A549 (cell line): ENCODE measurements around the gene FDXACB1. TPM values are rescaled to one million over a fixed set of nuclear protein-coding genes. Genes with fewer than 3 reads are reported as not detected.

Source experiments
- ATAC-seq, 2 experiments: fragments of 200-7000 bp in 1 of 2; fragments of >200 bp in 1 of 2; cut with Nextera tagmentation in 1 of 2; cut with Tn5 transposase in 1 of 2; 3 replicates each; pipeline versions ENCODE4 v1.8.0 to v1.9.1; 2018 to 2020; ENCODE audit warnings: mild to moderate bottlenecking in 1 of 2, moderate library complexity in 1 of 2
- CTCF ChIA-PET: fragments of 300-600 bp; sonication (Branson Sonifier 250); formaldehyde crosslinking; extraction: SDS; loops from one replicate; lab custom pipeline; 2021; ENCODE audit warnings: antibody characterized with exemption, inconsistent platforms; lab: Yijun Ruan, JAX
- POLR2A ChIA-PET: fragments of 350-600 bp; formaldehyde crosslinking; extraction: SDS; loops from one replicate; lab custom pipeline; 2021; ENCODE audit warnings: antibody characterized with exemption, inconsistent platforms; lab: Yijun Ruan, JAX
- DNase-seq, 2 experiments: peaks; one replicate each; pipeline versions ENCODE4 v3.0.0 to v3.0.0-alpha.2; 2011 to 2016; ENCODE audit warnings: low read depth in 1 of 2, low spot score in 1 of 2
- FAIRE-seq: peaks from 2 replicates; lab custom pipeline; 2011; peaks lifted over from hg19 to GRCh38; lab: Jason Lieb, UNC
- H3K27ac ChIP-seq, 2 experiments: fragments of >200 bp; sonication (Bioruptor Twin); formaldehyde crosslinking; 3 replicates each; pipeline ENCODE4 v1.5.1; 2016 to 2017
- H3K4me1 ChIP-seq: fragments of >200 bp; sonication (Bioruptor Twin); formaldehyde crosslinking; 3 replicates; pipeline ENCODE4 v1.6.1; 2016
- H3K4me2 ChIP-seq: fragments of >200 bp; sonication (Bioruptor Twin); formaldehyde crosslinking; 3 replicates; pipeline ENCODE4 v1.6.1; 2016
- H3K4me3 ChIP-seq: fragments of >200 bp; sonication (Bioruptor Twin); formaldehyde crosslinking; 3 replicates; pipeline ENCODE4 v1.5.1; 2016
- H3K9me3 ChIP-seq: fragments of >200 bp; sonication (Bioruptor Twin); formaldehyde crosslinking; 3 replicates; pipeline ENCODE4 v1.6.1; 2016
- ATOH8 ChIP-seq: fragments of 250-450 bp; sonication (Bioruptor Pico); IDR thresholded peaks from 2 replicates; pipeline ENCODE4 v1.5.0; 2020; ENCODE audit warnings: low read depth, mild to moderate bottlenecking, moderate library complexity
- ELK1 ChIP-seq: fragments of 150-350 bp; IDR thresholded peaks from 2 replicates; pipeline ENCODE4 v1.6.1; 2014; ENCODE audit warnings: low read depth, mild to moderate bottlenecking, low read length
- EP300 ChIP-seq, 2 experiments: fragments of >200 bp; sonication (Bioruptor Twin); formaldehyde crosslinking; IDR thresholded peaks; 2 replicates in 1 of 2; 3 replicates in 1 of 2; pipeline ENCODE4 v1.6.1; 2016 to 2017
- FOSL2 ChIP-seq, 2 experiments: fragments of 450-650 bp in 1 of 2; fragments of >200 bp in 1 of 2; sonication (Bioruptor Twin) in 1 of 2; formaldehyde crosslinking; IDR thresholded peaks; 2 replicates each; pipeline versions ENCODE4 v1.5.0 to v1.6.1; 2016 to 2020; ENCODE audit warnings: mild to moderate bottlenecking in 1 of 2, moderate library complexity in 1 of 2
- HDAC2 ChIP-seq: fragments of 200-600 bp; sonication (generic); IDR thresholded peaks from 2 replicates; pipeline ENCODE4 v1.6.1; 2016
- HES2 ChIP-seq: fragments of >200 bp; sonication (Bioruptor Twin); formaldehyde crosslinking; IDR thresholded peaks from 2 replicates; pipeline ENCODE4 v1.6.1; 2016
- HMGXB4 ChIP-seq: fragments of 250-450 bp; sonication (Bioruptor Pico); IDR thresholded peaks from 2 replicates; pipeline ENCODE4 v1.5.0; 2021; ENCODE audit warnings: mild to moderate bottlenecking, moderate library complexity, borderline replicate concordance
- HOXB13 ChIP-seq: fragments of 250-450 bp; sonication (Bioruptor Pico); IDR thresholded peaks from 2 replicates; pipeline ENCODE4 v1.5.0; 2020; ENCODE audit warnings: low read depth, mild to moderate bottlenecking, moderate library complexity
- MAX ChIP-seq: IDR thresholded peaks from 2 replicates; pipeline ENCODE4 v1.6.1; 2012
- MYC ChIP-seq: IDR thresholded peaks from 2 replicates; pipeline ENCODE4 v1.6.1; 2012; ENCODE audit warnings: mild to moderate bottlenecking, inconsistent platforms, low read length, improper control_type of control experiment, borderline replicate concordance
- PBX3 ChIP-seq: IDR thresholded peaks from 2 replicates; pipeline ENCODE4 v1.6.1; 2012
- POLR2AphosphoS2 ChIP-seq: conservative IDR thresholded peaks from 2 replicates; pipeline ENCODE4 v1.6.1; 2012; ENCODE audit warnings: low read length, improper control_type of control experiment, inconsistent platforms
- SMC3 ChIP-seq: fragments of >200 bp; sonication (Bioruptor Twin); formaldehyde crosslinking; IDR thresholded peaks from 3 replicates; pipeline ENCODE4 v1.6.1; 2018; ENCODE audit warnings: inconsistent platforms
- SREBF2 ChIP-seq: fragments of 450-650 bp; IDR thresholded peaks from 2 replicates; pipeline ENCODE4 v1.6.1; 2014; ENCODE audit warnings: mild to moderate bottlenecking, moderate library complexity
- ZC3H11A ChIP-seq: fragments of 450-650 bp; IDR thresholded peaks from 2 replicates; pipeline ENCODE4 v1.6.1; 2014; ENCODE audit warnings: antibody characterized with exemption, mild to moderate bottlenecking
- ZNF302 ChIP-seq: fragments of 250-450 bp; sonication (Bioruptor Pico); IDR thresholded peaks from 2 replicates; pipeline ENCODE4 v1.9.0; 2021; ENCODE audit warnings: inconsistent platforms, mild to moderate bottlenecking, moderate library complexity
- ZSCAN20 ChIP-seq: fragments of 250-450 bp; sonication (Bioruptor Pico); IDR thresholded peaks from 2 replicates; pipeline ENCODE4 v1.8.0; 2022; ENCODE audit warnings: mild to moderate bottlenecking, moderate library complexity
- WGBS: methylation state at CpG from one replicate; pipeline ENCODE4 v1.1.6; 2017; ENCODE audit errors: missing lambda C conversion rate; 5-methylcytosine and 5-hydroxymethylcytosine counted together
- polyA plus RNA-seq, 4 experiments: library from polyadenylated mRNA; depleted of rRNA in 3 of 4; stranded (reverse); fragments of >200 nt; fragmentation: RNase III in 1 of 4; extraction: RNeasy Plus Mini Kit Qiagen cat#74134 plus additional on column Dnase treatment in 1 of 4; gene quantifications; 2 replicates in 3 of 4; 3 replicates in 1 of 4; pipeline ENCODE4 v1.2.3, GENCODE V29; 2011 to 2017

The FDXACB1 gene
- polyA plus RNA-seq, 2 of the 4 experiments (the other 2 are of a cell fraction), result 1.9 to 2.4 TPM

- H3K4me3 ChIP-seq, result no peak overlapping the region
- no peak for FAIRE-seq
- TF ChIP-seq MYC, result no peak
- no peak for TF ChIP-seq ZSCAN20 (CRISPR knock-in tag)
- TF ChIP-seq FOSL2 (IDR thresholded peaks at IDR 0.05), result no peak
- TF ChIP-seq FOSL2 (CRISPR knock-in tag; IDR thresholded peaks at IDR 0.05), result no peak
- no peak for TF ChIP-seq POLR2AphosphoS2
- no peak for TF ChIP-seq ZNF302
- no peak for TF ChIP-seq ATOH8
- no peak for TF ChIP-seq HES2
- no peak for TF ChIP-seq HMGXB4 (CRISPR knock-in tag)
- TF ChIP-seq, all 56 proteins: peak for 0
- no peaks in the 10 kb centered on the region for H3K9me3 ChIP-seq
- H3K4me1 ChIP-seq, result no peaks in the 10 kb centered on the region; the same call in 2 of the 3 replicates
- no peak for ATAC-seq
- H3K4me2 ChIP-seq, result no peak overlapping the region
- H3K27ac ChIP-seq, result no peak overlapping the region
- CTCF ChIA-PET, result interaction anchor here (1.7 to 2.3 kb wide), 2 partner anchors 63 to 238 kb away, joined by 4 to 12 read pairs; partner anchors contain the start of gene SIK2
- POLR2A ChIA-PET, result no interaction called here
- 83% methylated on average over 1 of the region's 1 CpG for WGBS
- DNase-seq, result no peak
Observed at GRCh38 chr11:111840143-111840542, 38.8 kb downstream of the FDXACB1 start.

- no peaks in the 10 kb centered on the region for H3K9me3 ChIP-seq
- no peak for FAIRE-seq
- ATAC-seq, result no peak
- ChIA-PET CTCF (interaction anchor here (0.9 kb wide), 1 partner anchor 14 kb away, joined by 3 read pairs; no protein-coding TSS in a partner anchor), POLR2A (no interaction called here)
- no peak for DNase-seq
- H3K27ac ChIP-seq, result no peak overlapping the region
- 90% methylated on average over 5 of the region's 5 CpGs for WGBS
- no peak overlapping the region for H3K4me3 ChIP-seq
- no peaks in the 10 kb centered on the region; the same call in 2 of the 3 replicates for H3K4me1 ChIP-seq
- no peak for TF ChIP-seq HES2
- TF ChIP-seq MAX, result no peak
- TF ChIP-seq PBX3, result no peak
- TF ChIP-seq ELK1, result no peak
- no peak for TF ChIP-seq HMGXB4 (CRISPR knock-in tag)
- TF ChIP-seq ZC3H11A, result no peak
- TF ChIP-seq SREBF2, result no peak
- no peak for TF ChIP-seq ZNF302
- no peak for TF ChIP-seq ZSCAN20 (CRISPR knock-in tag)
- TF ChIP-seq EP300 (IDR thresholded peaks at IDR 0.05), result no peak
- no peak for TF ChIP-seq HOXB13 (CRISPR knock-in tag)
- no peak for TF ChIP-seq HDAC2
- TF ChIP-seq SMC3, result no peak
- TF ChIP-seq, all 56 proteins: peak for 0
- no peak overlapping the region for H3K4me2 ChIP-seq
Observed at GRCh38 chr11:111838054-111838453, 40.9 kb downstream of the FDXACB1 start.
